H1 (cell line): ENCODE results near the gene ARID1B. TPM values are rescaled to one million over a fixed set of nuclear protein-coding genes. Genes with fewer than 3 reads are reported as not detected.

Experiments used
- RAD21 ChIP-seq, 2 experiments: IDR thresholded peaks in 1 of 2; conservative IDR thresholded peaks in 1 of 2; 2 replicates each; pipeline ENCODE4 v1.6.1; 2011; ENCODE audit warnings: low read depth in 2 of 2, low read length in 2 of 2, improper control_type of control experiment in 1 of 2, inconsistent platforms in 1 of 2, mild to moderate bottlenecking in 1 of 2, moderate library complexity in 1 of 2
- RBBP5 ChIP-seq: IDR thresholded peaks from 2 replicates; pipeline ENCODE4 v1.7.1; 2012; ENCODE audit warnings: low read depth, mild to moderate bottlenecking, inconsistent platforms, low read length, moderate library complexity, borderline replicate concordance
- SAP30 ChIP-seq: fragments of 300-600 bp; sonication (generic); IDR thresholded peaks from 2 replicates; pipeline ENCODE4 v1.7.1; 2012; ENCODE audit warnings: low read length, moderate library complexity, mild to moderate bottlenecking, inconsistent platforms; ENCODE audit not compliant: insufficient read depth, insufficient replicate concordance
- TEAD4 ChIP-seq: IDR thresholded peaks from 2 replicates; pipeline ENCODE4 v1.6.1; 2012; ENCODE audit warnings: low read depth, low read length, inconsistent platforms, mixed read lengths
- polyA plus RNA-seq, 7 experiments: library from polyadenylated mRNA; depleted of rRNA in 3 of 7; stranded (reverse) in 5 of 7; unstranded in 2 of 7; fragments of >200 nt in 5 of 7; fragments of 200-250 nt in 2 of 7; gene quantifications; 1 replicate in 5 of 7; 2 replicates in 1 of 7; 4 replicates in 1 of 7; pipeline versions ENCODE4 v1.2.1 to v1.2.3, GENCODE V29; 2011 to 2013; ENCODE audit warnings: missing spikeins in 2 of 7, mixed read lengths in 2 of 7
- total RNA-seq: library from RNA; stranded (reverse); fragmentation: NEBNext Ultra II Directional; extraction: Animal tissue kit (Norgen Biotek cat#: 25700); gene quantifications from 2 replicates; pipeline ENCODE4 v1.2.1, GENCODE V29; 2021

Gene ARID1B
- total and polyA plus RNA-seq, 2 of the 8 experiments (the other 6 are each of a cell fraction or from before 2014, with no cell fraction given): 24.3 to 70.3 TPM

DNA sequence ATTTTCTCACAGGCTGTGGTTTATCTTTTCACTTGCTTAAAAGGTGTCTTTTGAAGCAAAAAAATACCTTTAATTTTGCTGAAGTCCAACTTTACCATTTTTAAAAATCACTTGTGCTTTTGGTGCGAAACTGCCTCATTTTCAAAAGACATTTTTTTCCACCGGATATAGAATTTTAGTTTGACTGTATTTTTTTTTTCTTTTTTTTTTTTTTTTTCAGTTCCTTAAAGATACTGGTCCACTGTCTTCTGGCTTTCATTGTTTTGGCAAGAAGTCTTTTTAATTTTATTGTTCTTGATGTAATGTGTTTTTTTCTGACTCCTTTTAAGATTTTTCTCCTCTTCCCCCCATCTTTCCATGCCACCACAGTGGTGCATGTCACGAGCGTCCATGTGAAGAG is 198.2 kb downstream of the ARID1B start (continued):
- TF ChIP-seq SAP30: no peak
- no peak for TF ChIP-seq RBBP5
- no peak for TF ChIP-seq RAD21 (IDR thresholded peaks at IDR 0.05 in 1 of 2, conservative IDR thresholded peaks at IDR 0.05 in 1 of 2; ENCODE audit: low read depth in 2 of 2, low read length in 2 of 2)
- TF ChIP-seq TEAD4: no peak
